PC-3 (cell line): ENCODE data around the gene AKNA. TPM values are rescaled to one million over a fixed set of nuclear protein-coding genes. Genes with fewer than 3 reads are reported as not detected.

Experiments
- ATAC-seq: fragments of 200-7000 bp; cut with Tn5 transposase; 2 replicates; pipeline ENCODE4 v1.9.1; 2020; ENCODE audit warnings: mild to moderate bottlenecking, moderate library complexity
- BruUV-seq: library from RNA; stranded (reverse); fragments of 400-500 nt; replicated peaks from 2 replicates; lab custom pipeline; 2021; lab: Mats Ljungman, UMichigan
- CTCF ChIA-PET: fragments of 300-600 bp; sonication (Branson Sonifier 250); formaldehyde crosslinking; loops from one replicate; lab custom pipeline; 2022; ENCODE audit warnings: antibody characterized with exemption; lab: Charles Lee
- POLR2A ChIA-PET: fragments of 300-600 bp; sonication (Branson Sonifier 250); formaldehyde crosslinking; loops from one replicate; lab custom pipeline; 2022; ENCODE audit warnings: antibody characterized with exemption; ENCODE audit not compliant: unreplicated experiment; lab: Charles Lee
- DNase-seq: peaks from one replicate; pipeline ENCODE4 v3.0.0-alpha.2; 2015
- H2AFZ ChIP-seq: fragments of 300-600 bp; sonication (generic); 2 replicates; pipeline ENCODE4 v1.6.0; 2016; ENCODE audit warnings: antibody characterized with exemption, low read length
- H3F3A ChIP-seq: fragments of 300-600 bp; sonication (generic); one replicate; pipeline ENCODE4 v1.6.0; 2017; ENCODE audit warnings: antibody characterized with exemption, low read length, control low read depth, mild to moderate bottlenecking; ENCODE audit not compliant: unreplicated experiment
- H3K27ac ChIP-seq: fragments of 300-600 bp; sonication (generic); 2 replicates; pipeline ENCODE4 v1.5.1; 2016; ENCODE audit warnings: mild to moderate bottlenecking, low read length
- H3K27me3 ChIP-seq: fragments of 300-600 bp; sonication (generic); 2 replicates; pipeline ENCODE4 v1.6.1; 2016; ENCODE audit warnings: low read length, mixed read lengths
- H3K36me3 ChIP-seq: fragments of 300-600 bp; sonication (generic); 2 replicates; pipeline ENCODE4 v1.6.1; 2016; ENCODE audit warnings: low read depth, mixed run types, low read length, mixed read lengths
- H3K4me1 ChIP-seq: fragments of 300-600 bp; sonication (generic); 2 replicates; pipeline ENCODE4 v1.5.1; 2016; ENCODE audit warnings: low read length; ENCODE audit not compliant: insufficient read depth
- H3K4me2 ChIP-seq: fragments of 300-600 bp; sonication (generic); 2 replicates; pipeline ENCODE4 v1.6.0; 2016; ENCODE audit warnings: low read length
- H3K4me3 ChIP-seq: fragments of 300-600 bp; sonication (generic); 2 replicates; pipeline ENCODE4 v1.5.1; 2016; ENCODE audit warnings: mild to moderate bottlenecking, low read length, mixed read lengths
- H3K79me2 ChIP-seq: fragments of 300-600 bp; sonication (generic); 2 replicates; pipeline ENCODE4 v1.6.1; 2017; ENCODE audit warnings: low read length, mixed read lengths
- H3K9ac ChIP-seq: fragments of 300-600 bp; sonication (generic); 2 replicates; pipeline ENCODE4 v1.6.0; 2016; ENCODE audit warnings: mild to moderate bottlenecking, low read length
- H3K9me2 ChIP-seq: fragments of 300-600 bp; sonication (generic); replicated peaks from 2 replicates; pipeline ENCODE4 v1.6.1; 2016; ENCODE audit warnings: mixed run types, low read length, mixed read lengths
- H3K9me3 ChIP-seq: fragments of 300-600 bp; sonication (generic); 2 replicates; pipeline ENCODE4 v1.6.1; 2016; ENCODE audit warnings: low read length, mixed read lengths
- H4K20me1 ChIP-seq: fragments of 300-600 bp; sonication (generic); 2 replicates; pipeline ENCODE4 v1.6.1; 2016; ENCODE audit warnings: low read length, mixed read lengths
- CTCF ChIP-seq: fragments of 300-600 bp; sonication (generic); conservative IDR thresholded peaks from 2 replicates; pipeline ENCODE4 v1.5.1; 2017; ENCODE audit warnings: antibody characterized with exemption, low read depth, mild to moderate bottlenecking, low read length
- EZH2 ChIP-seq: fragments of 300-600 bp; sonication (generic); IDR thresholded peaks from one replicate; pipeline ENCODE4 v1.6.1; 2017; ENCODE audit warnings: antibody characterized with exemption, mild to moderate bottlenecking, low read length; ENCODE audit not compliant: unreplicated experiment
- EZH2phosphoT487 ChIP-seq: fragments of 300-600 bp; sonication (generic); IDR thresholded peaks from 2 replicates; pipeline ENCODE4 v1.6.1; 2018; ENCODE audit warnings: mild to moderate bottlenecking, antibody characterized with exemption, low read length, borderline replicate concordance
- intact Hi-C: fragments of 100-400 bp; cut with micrococcal nuclease; formaldehyde crosslinking; loops from 2 replicates; pipeline ENCODE4 v1.9.0; 2023
- total RNA-seq: library from RNA; depleted of rRNA; stranded (reverse); fragments of >200 nt; gene quantifications from 2 replicates; pipeline ENCODE4 v1.2.3, GENCODE V29; 2014

The AKNA gene
- total RNA-seq, 1 experiment from 2014 or later, result 9.1 TPM

- no peak for ATAC-seq
- no peaks in the 10 kb centered on the region for H4K20me1 ChIP-seq
- no peaks in the 10 kb centered on the region for H3F3A ChIP-seq
- TF ChIP-seq EZH2, result no peak
- no peak for TF ChIP-seq EZH2phosphoT487
- TF ChIP-seq CTCF, result no peak
- H3K4me3 ChIP-seq, result no peak overlapping the region
- H3K9ac ChIP-seq, result no peak overlapping the region
- CTCF ChIA-PET, result no interaction called here
- no peaks in the 10 kb centered on the region for H3K4me1 ChIP-seq
- no peaks in the 10 kb centered on the region for H3K9me3 ChIP-seq
- H2AFZ ChIP-seq, result no peak overlapping the region
- BruUV-seq, result no TSS peak
- H3K9me2 ChIP-seq, result no peaks in the 10 kb centered on the region
- H3K27ac ChIP-seq, result no peak overlapping the region
- DNase-seq, result no peak
- no peaks in the 10 kb centered on the region for H3K79me2 ChIP-seq
- no peaks in the 10 kb centered on the region for H3K27me3 ChIP-seq
- POLR2A ChIA-PET, result no interaction called here
- intact Hi-C loops, result no loop called here
- no peak overlapping the region for H3K4me2 ChIP-seq
- no peaks in the 10 kb centered on the region for H3K36me3 ChIP-seq
Observed at GRCh38 chr9:114303571-114303970, 84.2 kb downstream of the AKNA start.

DNA sequence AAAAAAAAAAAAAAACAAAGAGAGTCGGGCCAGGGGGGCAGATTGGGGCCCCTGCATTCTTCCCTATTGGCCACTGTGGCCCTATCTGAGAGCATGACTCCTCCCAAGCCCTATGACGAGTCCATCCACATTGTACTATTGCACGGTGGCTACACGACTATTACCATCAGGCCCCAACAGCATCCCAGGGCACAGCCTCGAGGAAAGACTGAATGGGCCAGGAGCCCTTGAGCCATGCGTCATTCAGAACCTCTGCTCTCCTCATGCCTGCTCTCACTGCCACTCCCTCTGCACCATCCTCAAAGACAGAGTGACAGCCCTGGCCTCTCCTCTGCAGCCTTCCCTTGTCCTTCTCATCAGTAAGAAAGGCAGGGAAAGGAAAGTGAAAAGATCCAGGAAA, 85.1 kb downstream of the AKNA start:
- DNase-seq, result no peak
- no peaks in the 10 kb centered on the region for H3K79me2 ChIP-seq
- H3K4me2 ChIP-seq, result no peak overlapping the region
- H3K9me3 ChIP-seq, result no peaks in the 10 kb centered on the region
- H3K9ac ChIP-seq, result no peak overlapping the region
- no peaks in the 10 kb centered on the region for H3K36me3 ChIP-seq
- POLR2A ChIA-PET, result no interaction called here
- H4K20me1 ChIP-seq, result no peaks in the 10 kb centered on the region
- no peak overlapping the region for H3K27ac ChIP-seq
- intact Hi-C loops, result no loop called here
- no peaks in the 10 kb centered on the region for H3F3A ChIP-seq
- no TSS peak for BruUV-seq
- no peaks in the 10 kb centered on the region for H3K9me2 ChIP-seq
- no peak for ATAC-seq
- no peaks in the 10 kb centered on the region for H3K27me3 ChIP-seq
- CTCF ChIA-PET, result no interaction called here
- no peak for TF ChIP-seq EZH2phosphoT487
- TF ChIP-seq EZH2, result no peak
- TF ChIP-seq CTCF, result no peak
- H3K4me1 ChIP-seq, result no peaks in the 10 kb centered on the region
- no peak overlapping the region for H2AFZ ChIP-seq
- no peak overlapping the region for H3K4me3 ChIP-seq

GRCh38 chr9:114301798-114302565, 85.8 kb downstream of the AKNA start:
- DNase-seq (no peak), ATAC-seq (no peak)
- H3K9me3 ChIP-seq, result no peaks in the 10 kb centered on the region
- no peaks in the 10 kb centered on the region for H3K4me1 ChIP-seq
- H4K20me1 ChIP-seq, result no peaks in the 10 kb centered on the region
- BruUV-seq, result no TSS peak
- intact Hi-C loops, result no loop called here
- no peak for TF ChIP-seq CTCF
- H3K4me2 ChIP-seq, result no peak overlapping the region
- no peaks in the 10 kb centered on the region for H3K9me2 ChIP-seq
- no peak overlapping the region for H3K9ac ChIP-seq
- H3K4me3 ChIP-seq, result no peak overlapping the region
- POLR2A ChIA-PET, result no interaction called here
- no peaks in the 10 kb centered on the region for H3K27me3 ChIP-seq
- H2AFZ ChIP-seq, result no peak overlapping the region
- no peaks in the 10 kb centered on the region for H3F3A ChIP-seq
- CTCF ChIA-PET, result no interaction called here
- no peaks in the 10 kb centered on the region for H3K36me3 ChIP-seq
- H3K27ac ChIP-seq, result no peak overlapping the region
- no peaks in the 10 kb centered on the region for H3K79me2 ChIP-seq
